Natural killer cell (primary cell): Measurements from ENCODE around the gene PYROXD2. TPM values are rescaled to one million over a fixed set of nuclear protein-coding genes. Genes with fewer than 3 reads are reported as not detected.

ENCODE experiments used
- ATAC-seq, 3 donors: fragments of 150-1000 bp in 2 of 3; fragments of 200-7000 bp in 1 of 3; cut with Tn5 transposase; 1 replicate in 1 of 3; 2 replicates in 2 of 3; pipeline ENCODE4 v1.10.0; 2021; ENCODE audit warnings: mild to moderate bottlenecking in 2 of 3, moderate library complexity in 2 of 3
- DNase-seq, 2 donors: peaks; one replicate each; pipeline versions ENCODE4 v3.0.0 to v3.0.0-alpha.2; 2013 to 2021; ENCODE audit warnings: mixed read lengths in 1 of 2
- H3K27ac ChIP-seq: one replicate; pipeline ENCODE4 v1.5.1; 2013; ENCODE audit warnings: mild to moderate bottlenecking, low read length
- H3K27me3 ChIP-seq: one replicate; pipeline ENCODE4 v1.6.1; 2013; ENCODE audit warnings: low read length; ENCODE audit not compliant: control insufficient read depth, insufficient read depth
- H3K36me3 ChIP-seq: one replicate; pipeline ENCODE4 v1.6.1; 2013; ENCODE audit warnings: low read length; ENCODE audit not compliant: control insufficient read depth, insufficient read depth
- H3K4me1 ChIP-seq: one replicate; pipeline ENCODE4 v1.6.1; 2013; ENCODE audit warnings: low read length; ENCODE audit not compliant: control insufficient read depth, insufficient read depth
- H3K4me3 ChIP-seq: one replicate; pipeline ENCODE4 v1.5.1; 2013; ENCODE audit warnings: low read length
- H3K9me3 ChIP-seq: one replicate; pipeline ENCODE4 v1.6.1; 2013; ENCODE audit warnings: low read length; ENCODE audit not compliant: control insufficient read depth, insufficient read depth
- H3K27ac Mint-ChIP-seq, 2 donors: one replicate each; pipeline ENCODE4 v1.8.0; 2022; ENCODE audit warnings: mild to moderate bottlenecking in 2 of 2, mixed read lengths in 2 of 2, moderate library complexity in 1 of 2
- H3K27me3 Mint-ChIP-seq, 2 donors: one replicate each; pipeline ENCODE4 v1.8.0; 2022; ENCODE audit warnings: low read depth in 2 of 2, mixed read lengths in 2 of 2
- H3K36me3 Mint-ChIP-seq: one replicate; pipeline ENCODE4 v1.8.0; 2022; ENCODE audit warnings: mixed read lengths
- H3K4me1 Mint-ChIP-seq, 2 donors: one replicate each; pipeline ENCODE4 v1.8.0; 2022; ENCODE audit warnings: mixed read lengths in 2 of 2
- H3K4me3 Mint-ChIP-seq: one replicate; pipeline ENCODE4 v1.8.0; 2022; ENCODE audit warnings: mild to moderate bottlenecking, moderate library complexity, mixed read lengths
- H3K9me3 Mint-ChIP-seq, 2 donors: one replicate each; pipeline ENCODE4 v1.8.0; 2022; ENCODE audit warnings: mixed read lengths in 2 of 2
- WGBS: methylation state at CpG from one replicate; pipeline ENCODE4 v1.1.7; 2013; ENCODE audit warnings: missing lambda C conversion rate; ENCODE audit not compliant: insufficient coverage; 5-methylcytosine and 5-hydroxymethylcytosine counted together
- intact Hi-C: fragments of 100-400 bp; cut with micrococcal nuclease; formaldehyde crosslinking; loops from one replicate; pipeline ENCODE4 v1.14.2; 2022
- total RNA-seq, 4 donors: library from RNA; stranded (reverse); fragments of 120-200 nt in 1 of 4; gene quantifications; one replicate each; pipeline versions ENCODE4 v1.2.3 to v1.2.4, GENCODE V29; 2013 to 2022
- TF ChIP-seq, protein P1 (sequence below): fragments of 200-600 bp; IDR thresholded peaks from one replicate; pipeline ENCODE4 v1.8.0; 2022; ENCODE audit warnings: antibody characterized with exemption

Gene PYROXD2
- total RNA-seq, 3 donors from 2014 or later (not counting 1 experiment from before 2014, with no cell fraction given) = 20.8 to 28.2 (median 28.0) TPM

DNA sequence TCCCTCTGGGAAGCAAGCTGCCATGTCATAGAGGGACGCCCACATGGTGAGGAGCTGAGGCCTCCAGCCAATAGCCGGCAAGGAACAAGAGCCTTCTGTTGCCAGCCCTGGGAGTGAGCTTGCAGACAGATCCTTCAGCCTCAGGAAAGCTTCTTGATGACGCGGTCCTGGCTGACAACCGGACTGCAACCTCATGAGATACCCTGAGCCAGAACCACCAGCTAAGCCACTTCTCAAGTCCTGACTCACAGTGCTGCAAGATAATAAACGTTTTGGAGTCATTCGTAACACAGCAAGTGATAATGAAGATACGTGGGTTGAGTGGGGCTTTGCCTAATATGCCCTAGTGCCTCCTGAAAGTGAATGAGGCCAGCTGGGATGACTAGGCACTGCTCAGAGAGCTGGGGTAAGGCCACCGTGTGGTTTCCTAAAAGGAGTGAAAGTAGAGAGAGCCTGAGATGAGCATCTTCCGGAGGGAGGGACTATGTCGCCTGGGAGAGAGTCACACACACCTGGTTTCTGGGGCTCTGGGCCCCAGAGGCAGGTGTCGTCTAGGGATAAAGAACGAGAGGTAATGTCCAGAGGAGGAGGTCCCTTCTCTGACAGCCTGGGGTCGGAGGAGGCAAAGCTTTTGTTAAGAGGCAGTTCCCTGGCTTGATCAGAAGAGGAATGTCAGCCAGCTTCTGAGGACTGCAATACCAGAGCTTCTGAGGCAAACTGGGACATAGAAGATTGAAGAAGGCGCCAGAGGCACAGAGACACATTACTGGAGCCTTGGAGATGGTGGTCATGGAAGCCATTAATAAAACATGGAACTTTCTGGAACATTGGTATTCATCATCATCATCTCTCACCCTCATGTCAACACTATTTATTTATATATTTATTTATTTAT, 53.6 kb downstream of the PYROXD2 start:
- H3K36me3 ChIP-seq = no peaks in the 10 kb centered on the region
- peaks cover 8% of the 10 kb centered on the region for H3K4me1 ChIP-seq
- intact Hi-C loops = no loop called here
- Mint-ChIP-seq H3K27ac (peak overlapping the region in 1 of 2 donors; percentile 30), H3K4me3 (no peak overlapping the region), H3K27me3 (peaks cover 0 to 4% of the 10 kb centered on the region in 2 donors), H3K4me1 (peaks cover 6 to 8% of the 10 kb centered on the region in 2 donors), H3K9me3 (no peaks in the 10 kb centered on the region), H3K36me3 (no peaks in the 10 kb centered on the region)
- ATAC-seq (peak in 1 of 3 donors; percentile 71), DNase-seq (no peak)
- no peak overlapping the region for H3K27ac ChIP-seq
- TF ChIP-seq, protein P1, sequence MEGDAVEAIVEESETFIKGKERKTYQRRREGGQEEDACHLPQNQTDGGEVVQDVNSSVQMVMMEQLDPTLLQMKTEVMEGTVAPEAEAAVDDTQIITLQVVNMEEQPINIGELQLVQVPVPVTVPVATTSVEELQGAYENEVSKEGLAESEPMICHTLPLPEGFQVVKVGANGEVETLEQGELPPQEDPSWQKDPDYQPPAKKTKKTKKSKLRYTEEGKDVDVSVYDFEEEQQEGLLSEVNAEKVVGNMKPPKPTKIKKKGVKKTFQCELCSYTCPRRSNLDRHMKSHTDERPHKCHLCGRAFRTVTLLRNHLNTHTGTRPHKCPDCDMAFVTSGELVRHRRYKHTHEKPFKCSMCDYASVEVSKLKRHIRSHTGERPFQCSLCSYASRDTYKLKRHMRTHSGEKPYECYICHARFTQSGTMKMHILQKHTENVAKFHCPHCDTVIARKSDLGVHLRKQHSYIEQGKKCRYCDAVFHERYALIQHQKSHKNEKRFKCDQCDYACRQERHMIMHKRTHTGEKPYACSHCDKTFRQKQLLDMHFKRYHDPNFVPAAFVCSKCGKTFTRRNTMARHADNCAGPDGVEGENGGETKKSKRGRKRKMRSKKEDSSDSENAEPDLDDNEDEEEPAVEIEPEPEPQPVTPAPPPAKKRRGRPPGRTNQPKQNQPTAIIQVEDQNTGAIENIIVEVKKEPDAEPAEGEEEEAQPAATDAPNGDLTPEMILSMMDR = no peak
- H3K4me3 ChIP-seq = no peak overlapping the region
- H3K27me3 ChIP-seq = no peaks in the 10 kb centered on the region
- WGBS = 35% methylated on average over 15 of the region's 15 CpGs
- no peaks in the 10 kb centered on the region for H3K9me3 ChIP-seq

DNA sequence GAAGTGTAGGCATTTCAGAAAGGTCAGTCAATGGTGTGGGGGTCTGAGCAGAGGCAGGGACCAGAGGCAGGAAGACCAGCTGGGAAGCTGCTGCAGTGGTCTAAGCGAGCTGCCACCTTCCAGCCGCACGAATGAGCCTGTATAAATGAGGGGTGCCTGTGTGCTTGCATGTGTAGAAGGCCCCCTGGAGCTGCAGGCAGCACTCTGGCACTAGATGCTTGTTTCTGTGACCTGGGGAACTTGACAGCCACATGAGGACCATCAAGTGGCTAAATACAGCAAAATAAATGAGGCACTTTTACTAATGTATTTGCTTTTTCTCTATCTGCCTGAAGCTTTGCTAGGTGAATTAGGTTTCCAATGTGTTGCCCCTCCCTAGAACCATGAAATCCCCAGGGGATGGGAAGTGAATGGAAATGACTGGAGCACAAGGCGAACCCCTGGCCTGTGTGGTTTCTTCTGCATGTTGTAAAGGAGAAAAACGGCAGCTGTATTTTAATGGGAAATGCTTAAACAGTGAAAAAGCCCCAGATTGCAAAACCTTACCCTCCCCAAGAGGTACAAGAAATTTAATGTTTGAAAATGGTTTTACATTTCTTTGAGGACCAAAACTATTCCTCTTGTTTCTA, 57.7 kb downstream of the PYROXD2 start:
- Histone ChIP-seq H3K9me3 (no peaks in the 10 kb centered on the region), H3K27ac (no peak overlapping the region), H3K27me3 (no peaks in the 10 kb centered on the region), H3K4me1 (peaks cover 8% of the 10 kb centered on the region), H3K36me3 (no peaks in the 10 kb centered on the region), H3K4me3 (no peak overlapping the region)
- ATAC-seq = no peak
- Mint-ChIP-seq H3K9me3 (no peaks in the 10 kb centered on the region), H3K4me1 (peaks cover 8 to 13% of the 10 kb centered on the region in 2 donors), H3K27me3 (peaks cover 16 to 28% of the 10 kb centered on the region in 2 donors), H3K27ac (no peak overlapping the region), H3K36me3 (no peaks in the 10 kb centered on the region), H3K4me3 (no peak overlapping the region)
- TF ChIP-seq, protein P1 = no peak
- WGBS = 94% methylated on average over 4 of the region's 5 CpGs
- DNase-seq = no peak
- intact Hi-C loops = no loop called here

DNA sequence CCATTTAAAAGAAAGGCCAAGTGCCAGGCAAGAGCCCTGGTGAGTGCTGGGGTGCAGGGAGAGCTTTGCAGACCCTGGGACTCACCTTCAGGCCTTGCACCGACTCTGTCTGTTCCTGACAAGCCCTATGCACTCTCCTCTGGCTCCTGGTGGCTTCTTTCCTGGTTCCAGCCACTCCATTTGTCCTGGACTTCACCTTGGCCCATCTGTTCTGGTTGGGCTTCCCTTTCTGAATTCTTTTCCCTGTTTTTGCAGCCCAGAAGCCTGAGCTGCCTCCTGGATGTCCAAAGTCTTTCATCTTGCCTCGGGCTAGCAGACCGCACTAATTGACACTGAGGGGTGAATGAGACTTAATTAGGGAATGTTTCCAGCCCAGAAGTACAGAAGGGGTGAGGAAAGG, 60.5 kb downstream of the PYROXD2 start:
- Histone ChIP-seq H3K27me3 (no peaks in the 10 kb centered on the region), H3K4me3 (no peak overlapping the region), H3K4me1 (peaks cover 5% of the 10 kb centered on the region), H3K9me3 (no peaks in the 10 kb centered on the region), H3K36me3 (no peaks in the 10 kb centered on the region), H3K27ac (no peak overlapping the region)
- intact Hi-C loops = no loop called here
- H3K9me3 Mint-ChIP-seq = no peaks in the 10 kb centered on the region
- WGBS = 81% methylated on average over 3 of the region's 3 CpGs
- TF ChIP-seq, protein P1 = no peak
- ATAC-seq (no peak), DNase-seq (no peak)
- no peak overlapping the region for H3K27ac Mint-ChIP-seq
- no peak overlapping the region for H3K4me3 Mint-ChIP-seq
- no peaks in the 10 kb centered on the region for H3K36me3 Mint-ChIP-seq
- peaks cover 3 to 10% of the 10 kb centered on the region in 2 donors for H3K4me1 Mint-ChIP-seq
- peaks cover 22 to 48% of the 10 kb centered on the region in 2 donors for H3K27me3 Mint-ChIP-seq
